Posterior vena cava (tissue), 2 donors: ENCODE measurements around the gene FA2H. TPM values are rescaled to one million over a fixed set of nuclear protein-coding genes. Genes with fewer than 3 reads are reported as not detected.

Experiments
- DNase-seq: peaks from one replicate; pipeline ENCODE4 v3.0.0-alpha.2; 2020; ENCODE audit warnings: low spot score
- intact Hi-C, 2 donors: fragments of 100-400 bp; cut with DNase I; formaldehyde crosslinking; loops; one replicate each; pipeline versions ENCODE4 v1.14.1 to v1.14.2; 2022 to 2023
- total RNA-seq, 2 donors: library from RNA; stranded (reverse); fragmentation: NEBNext Ultra II Directional; extraction: Animal tissue kit (Norgen Biotek cat#: 25700); gene quantifications; one replicate each; pipeline ENCODE4 v1.2.1, GENCODE V29; 2021
- donor health status: DM: yes; HTN: yes; CAD: no.
- donor health status: DM: yes; HTN: yes; CAD: no.

The FA2H gene
- total RNA-seq, 2 donors from 2014 or later, result not detected

DNA sequence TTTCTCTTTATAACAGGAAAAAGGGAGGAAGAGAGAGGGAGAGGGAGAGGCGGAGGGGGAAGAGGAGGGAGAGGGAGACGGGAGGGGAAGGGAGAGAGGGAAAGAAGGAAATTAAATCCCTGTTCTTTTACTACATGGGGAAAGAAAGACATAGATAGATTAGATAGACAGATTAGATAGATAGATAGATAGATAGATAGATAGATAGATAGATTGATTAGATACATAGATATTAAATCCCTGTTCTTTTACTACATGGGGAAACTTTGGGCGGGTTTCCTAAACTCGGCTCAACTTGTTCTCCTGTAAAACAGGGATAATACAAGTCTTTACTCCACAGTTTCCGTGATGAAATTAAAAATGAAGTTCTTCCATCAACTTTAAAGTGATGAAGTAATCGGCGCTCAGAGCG lies 108.6 kb downstream of the FA2H start:
- intact Hi-C loops, result no loop called here

More for the DNA sequence above, 108.6 kb downstream of the FA2H start:
- DNase-seq, result no peak

Other genes starting within 250 kb of the FA2H start
- 100 to 1,000 TPM; 101 to 143 TPM for gene GLG1, start 167.7 kb downstream of the FA2H start, total RNA-seq
- 10 to 100 TPM; 12.3 to 13.2 TPM for gene RFWD3, start 107.9 kb downstream of the FA2H start, total RNA-seq
- gene MLKL, start 74.0 kb downstream of the FA2H start, total RNA-seq, result 10 to 100 TPM; 13.7 to 14.4 TPM
- gene WDR59, start 210.3 kb upstream of the FA2H start, total RNA-seq, result 10 to 100 TPM; 32.4 to 32.8 TPM
- gene ZNRF1, start 224.2 kb upstream of the FA2H start, total RNA-seq, result 10 to 100 TPM; 15.4 to 23.5 TPM